Amniotic stem cell (primary cell): Measurements from ENCODE around the gene UMAD1.

ENCODE experiments used
- DNase-seq: peaks from one replicate; lab custom pipeline; 2025; lab: John Stamatoyannopoulos, UW

UMAD1 gene

DNA sequence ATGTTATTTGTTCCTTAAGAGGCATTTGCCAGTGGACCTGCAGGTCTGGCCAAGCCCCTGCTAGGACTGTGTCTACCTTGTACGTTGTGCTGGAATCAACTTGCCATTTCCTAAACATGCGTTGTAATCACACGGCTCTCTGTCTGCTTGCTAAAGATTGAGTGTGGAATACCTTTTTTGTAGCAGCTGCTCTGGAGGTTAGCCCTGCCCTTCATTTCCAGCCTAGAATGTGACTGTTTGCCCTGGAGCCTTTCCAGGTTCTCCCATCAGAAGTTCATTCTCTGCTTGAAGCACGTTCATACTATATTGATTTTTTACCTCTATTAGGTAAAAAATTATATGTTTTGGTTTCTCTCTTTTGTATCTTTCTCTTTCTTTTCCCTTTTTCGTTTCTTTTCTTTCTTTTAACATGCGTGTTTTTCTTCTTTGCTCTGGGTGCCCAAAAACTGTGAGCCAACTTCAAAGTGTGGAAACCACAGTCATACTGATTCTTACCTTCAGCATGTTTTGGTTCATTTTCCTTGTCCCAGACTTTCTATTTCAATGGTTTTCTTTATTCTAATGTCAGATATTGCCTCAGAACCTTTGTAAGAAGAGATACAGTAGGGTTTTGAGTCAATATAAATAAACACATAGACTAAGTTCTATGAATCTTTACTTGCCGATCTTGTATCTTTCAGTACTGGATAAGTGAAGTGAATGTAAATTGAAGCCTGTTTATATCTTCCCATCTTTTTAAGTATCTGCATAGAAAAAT is 189.7 kb downstream of the UMAD1 start:
- no peak for DNase-seq

- no peak for DNase-seq
Observed at GRCh38 chr7:7832518-7832917, 192.0 kb downstream of the UMAD1 start.

DNA sequence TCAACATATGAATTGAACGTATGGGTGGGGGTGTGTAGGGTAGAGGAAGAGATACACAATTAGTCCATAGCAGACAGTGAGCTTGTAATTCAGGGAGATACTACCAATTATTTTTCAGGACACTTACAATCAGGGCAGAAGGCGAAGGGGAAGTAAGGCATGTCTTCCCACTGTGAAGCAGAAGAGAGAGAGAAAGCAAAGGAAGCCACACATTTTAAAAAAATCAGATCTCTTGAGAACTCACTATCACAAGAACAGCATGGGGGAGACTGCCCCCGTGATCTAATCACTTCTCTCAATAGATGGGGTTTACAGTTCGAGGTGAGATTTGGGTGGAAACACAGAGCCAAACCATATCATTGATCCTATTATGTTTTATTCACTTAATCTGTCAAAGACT is 194.2 kb downstream of the UMAD1 start:
- DNase-seq = no peak

DNA sequence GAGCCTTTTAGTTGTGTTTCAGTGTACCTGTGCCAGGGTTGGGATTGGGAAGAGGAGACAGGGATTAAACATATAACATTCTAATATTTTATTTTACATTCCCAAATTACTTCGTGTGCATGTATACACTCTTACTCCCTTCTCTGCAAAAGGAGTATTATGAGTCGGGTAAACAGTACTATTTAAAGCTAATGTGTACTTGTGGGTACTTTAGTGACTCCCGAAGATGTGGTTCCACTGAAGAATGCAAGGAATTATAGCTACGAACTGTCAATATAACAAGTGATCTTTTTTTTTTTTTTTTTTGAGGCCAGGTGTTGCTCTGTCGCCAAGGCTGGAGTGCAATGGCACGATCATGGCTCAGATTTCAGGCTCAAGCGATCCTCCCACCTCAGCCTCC is 200.5 kb downstream of the UMAD1 start:
- DNase-seq = no peak

DNA sequence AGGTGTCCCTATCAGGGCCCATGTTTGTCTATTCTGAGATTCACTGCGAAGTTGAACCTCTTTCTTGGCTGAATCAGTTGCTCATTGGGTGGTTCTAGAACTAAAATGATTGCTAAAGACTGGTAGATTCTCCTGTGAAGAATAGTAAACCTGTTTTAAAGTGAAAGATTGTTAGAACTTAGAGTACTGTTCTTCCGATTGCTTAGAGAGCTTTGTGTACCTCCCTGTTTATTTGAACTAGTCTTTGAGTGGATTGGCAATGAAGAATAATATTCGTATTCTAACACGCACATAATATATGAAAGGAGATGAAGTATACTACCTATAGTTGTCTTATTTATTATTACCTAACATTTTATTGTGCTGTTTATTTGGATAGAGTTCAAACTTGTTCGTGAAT is 202.7 kb downstream of the UMAD1 start:
- DNase-seq = no peak

DNA sequence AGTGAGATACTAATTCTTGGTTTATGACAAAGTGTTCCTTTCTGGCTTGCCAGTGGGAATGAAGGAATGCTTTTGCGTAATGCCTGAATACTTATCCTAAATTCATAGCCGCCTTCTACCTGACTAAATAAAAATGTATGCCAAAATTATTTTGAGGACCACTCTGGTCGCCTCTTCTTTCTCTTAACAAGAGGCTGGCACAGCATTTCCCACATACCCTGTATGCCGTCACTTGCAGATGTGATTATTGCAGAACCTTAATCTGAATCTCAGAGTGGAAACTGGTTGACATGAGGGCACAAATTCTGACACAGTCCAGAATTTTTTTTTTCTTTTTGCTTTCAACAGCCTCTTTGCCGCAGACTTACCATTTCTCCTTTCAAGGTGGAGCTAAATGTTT is 203.4 kb downstream of the UMAD1 start:
- DNase-seq = no peak

GRCh38 chr7:7848246-7848645 is 207.7 kb downstream of the UMAD1 start:
- no peak for DNase-seq

DNA sequence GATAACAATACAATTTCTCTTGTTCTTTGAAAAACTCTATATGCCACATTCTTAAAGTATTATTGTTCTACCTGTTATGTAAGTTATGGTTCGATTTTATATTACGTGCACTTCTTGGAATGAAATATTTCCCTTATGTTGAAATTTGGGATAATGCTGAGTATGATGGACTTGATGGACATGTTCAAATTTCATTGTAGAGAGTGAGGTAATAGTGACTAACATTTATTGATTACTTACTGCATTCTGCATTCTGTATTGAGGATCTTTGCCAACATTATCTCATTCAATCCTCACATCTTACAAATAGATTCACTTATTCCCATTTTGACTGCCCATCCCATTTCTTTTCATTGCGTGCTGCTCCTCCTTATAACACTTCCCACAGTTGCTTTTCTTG is 208.3 kb downstream of the UMAD1 start:
- DNase-seq = no peak

GRCh38 chr7:7850150-7850549 is 209.6 kb downstream of the UMAD1 start:
- DNase-seq = no peak

- no peak for DNase-seq
Observed at GRCh38 chr7:7851381-7851780, 210.8 kb downstream of the UMAD1 start.

DNA sequence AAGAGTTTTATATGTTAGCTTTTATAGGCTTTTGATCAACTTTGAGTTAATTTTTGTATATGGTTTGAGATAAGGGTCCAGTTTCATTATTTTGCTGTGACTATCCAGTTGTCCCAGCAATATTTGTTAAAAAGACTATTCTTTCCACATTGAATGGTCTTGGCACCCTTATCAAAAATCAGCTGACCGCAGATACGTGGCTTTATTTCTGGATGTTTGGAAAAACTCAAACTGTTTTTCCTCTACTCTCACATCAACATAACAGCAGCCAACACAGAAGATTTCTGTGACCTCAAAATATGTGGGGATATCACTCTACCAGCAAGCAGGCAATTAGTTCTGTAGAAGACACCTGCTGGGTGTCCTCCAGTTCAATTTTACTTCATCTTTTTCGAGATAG is 211.4 kb downstream of the UMAD1 start:
- DNase-seq = no peak

DNA sequence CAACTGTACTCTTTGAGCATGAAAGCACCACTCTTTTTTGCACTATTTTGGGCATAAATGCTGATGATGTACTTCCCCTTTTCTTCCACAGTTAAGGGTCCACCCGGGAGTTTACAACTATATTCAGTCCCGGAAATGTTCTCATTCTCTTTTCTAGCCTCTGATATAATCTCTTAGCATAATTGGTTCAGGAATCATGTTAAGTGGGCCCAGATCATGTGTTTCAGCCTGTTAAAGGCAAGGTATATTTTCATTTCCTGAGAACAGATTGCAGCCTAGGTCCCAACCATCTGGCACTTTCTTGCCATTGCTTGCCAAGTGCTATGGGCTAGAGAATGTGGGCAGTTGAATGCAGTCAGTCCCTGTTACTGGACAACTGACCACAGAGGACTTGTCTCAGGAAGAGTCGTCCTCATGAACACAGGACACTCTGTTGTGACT is 216.6 kb downstream of the UMAD1 start:
- DNase-seq = no peak

- no peak for DNase-seq
Observed at GRCh38 chr7:7858559-7858958, 218.0 kb downstream of the UMAD1 start.

- no peak for DNase-seq
Observed at GRCh38 chr7:7859411-7859810, 218.9 kb downstream of the UMAD1 start.

DNA sequence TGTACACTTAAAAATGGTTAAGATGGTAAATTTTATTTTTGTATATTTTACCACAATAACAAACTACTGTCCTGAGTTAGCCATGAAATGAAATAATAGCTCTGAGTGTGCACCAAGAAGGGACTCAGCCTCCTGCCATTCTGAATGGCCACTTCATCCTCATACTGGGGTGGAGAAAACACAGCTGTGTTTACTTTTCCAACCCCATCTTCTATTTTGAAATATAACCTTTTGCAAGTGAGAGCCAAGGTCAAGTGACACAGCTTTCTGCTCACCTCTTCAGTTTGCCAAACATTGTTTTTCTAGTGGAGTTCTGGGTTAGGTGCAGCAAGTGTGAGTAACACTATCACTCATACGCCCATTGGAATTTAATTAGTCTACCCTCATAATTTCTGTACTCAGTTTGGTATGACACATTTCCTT is 220.7 kb downstream of the UMAD1 start:
- no peak for DNase-seq

DNA sequence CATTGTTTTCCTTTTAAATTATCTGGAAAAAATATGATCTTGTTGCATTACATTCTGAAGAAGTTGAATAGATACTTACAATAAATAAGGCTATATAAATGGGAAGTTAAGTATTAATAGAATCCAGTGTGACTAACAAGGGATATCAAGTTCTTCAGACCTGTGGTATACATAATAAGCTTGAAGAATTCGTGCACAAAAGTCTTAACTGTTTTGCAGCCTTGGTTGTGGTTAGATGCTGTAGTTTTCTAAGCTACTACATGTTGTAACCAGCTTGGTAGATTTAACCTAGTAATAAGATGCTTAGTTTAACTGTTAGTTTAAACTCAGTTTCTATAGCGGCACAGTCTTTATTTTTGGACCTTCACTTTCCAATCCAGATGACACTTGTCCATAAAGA is 221.8 kb downstream of the UMAD1 start:
- DNase-seq = no peak

DNA sequence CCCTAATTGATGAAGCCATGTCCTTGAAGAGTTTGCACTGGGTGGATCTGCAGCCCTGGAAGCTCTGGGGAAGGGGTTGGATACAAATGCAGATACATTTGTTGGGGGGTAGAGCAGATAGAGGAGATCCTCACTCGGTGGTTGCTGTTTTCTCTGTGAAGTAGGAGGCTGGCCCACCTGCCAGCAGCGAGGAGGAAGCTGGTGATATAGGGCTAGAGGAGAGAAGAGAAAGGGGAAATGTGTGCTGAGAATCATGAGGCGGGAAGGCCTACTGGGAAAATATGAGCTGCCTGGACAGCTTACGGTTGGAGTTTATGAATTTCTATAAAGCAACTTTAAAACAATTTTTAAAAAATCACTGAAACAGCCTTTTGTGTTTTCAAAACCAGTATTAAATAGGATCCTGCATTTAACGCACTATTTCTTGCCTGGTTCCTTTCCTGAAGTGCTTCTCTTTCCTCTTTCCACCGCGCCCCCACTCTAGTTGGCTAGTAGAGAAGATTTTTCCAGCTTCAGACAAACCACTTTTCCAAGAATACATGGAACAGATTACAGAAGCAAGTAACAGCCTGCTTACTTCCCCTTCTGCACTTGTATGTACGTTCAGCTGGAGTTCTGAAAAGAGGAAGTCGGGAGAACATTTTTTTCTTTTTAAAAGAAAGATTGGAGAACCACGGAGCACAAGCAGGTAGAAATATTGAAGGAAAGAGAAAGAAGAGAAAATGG is 227.5 kb downstream of the UMAD1 start:
- no peak for DNase-seq

GRCh38 chr7:7868572-7868899 is 228.0 kb downstream of the UMAD1 start:
- DNase-seq = no peak

- DNase-seq = no peak
Observed at GRCh38 chr7:7869036-7869435, 228.5 kb downstream of the UMAD1 start.

GRCh38 chr7:7869651-7870050 is 229.1 kb downstream of the UMAD1 start:
- no peak for DNase-seq

DNA sequence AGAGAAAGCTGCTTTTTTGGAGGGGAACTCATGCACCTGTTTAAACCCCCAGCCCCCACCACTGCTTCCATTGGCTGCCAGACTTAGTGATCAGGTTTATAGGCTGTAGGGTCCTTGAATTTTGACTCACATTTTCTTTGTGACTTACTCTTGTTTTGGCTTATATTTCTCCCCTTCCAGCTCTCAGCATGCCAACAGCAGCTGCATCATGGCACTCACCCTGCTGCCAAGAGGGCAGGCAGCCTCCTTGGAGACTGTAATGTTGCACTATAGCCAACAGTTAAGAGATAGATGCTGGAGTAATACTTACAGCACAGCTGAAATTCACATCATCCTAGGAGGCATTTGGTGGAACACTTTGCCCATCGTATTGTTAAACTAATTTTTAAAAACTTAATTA is 230.0 kb downstream of the UMAD1 start:
- DNase-seq = no peak

DNA sequence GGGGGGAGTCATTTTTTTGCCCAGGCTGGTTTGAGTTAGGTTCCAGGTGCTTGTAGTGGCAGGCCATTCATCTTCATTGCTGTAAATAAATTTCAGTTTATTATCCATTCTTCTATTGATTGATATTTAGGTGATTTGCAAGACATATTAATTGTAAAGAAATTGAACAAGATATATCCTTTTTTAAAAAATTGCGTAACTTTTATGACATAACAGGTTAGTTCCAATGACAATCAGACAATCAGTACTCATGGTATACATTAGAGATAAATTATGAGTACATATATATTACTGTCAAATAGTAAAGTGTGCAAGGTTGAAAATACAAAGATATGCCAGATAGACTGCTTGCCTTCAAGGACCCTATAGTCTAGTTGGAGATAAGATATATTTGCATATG is 235.9 kb downstream of the UMAD1 start:
- no peak for DNase-seq

- no peak for DNase-seq
Observed at GRCh38 chr7:7881581-7881980, 241.0 kb downstream of the UMAD1 start.

- no peak for DNase-seq
Observed at GRCh38 chr7:7882888-7883287, 242.3 kb downstream of the UMAD1 start.
